Ramos (cell line): Measurements from ENCODE around the gene DDI1.

Experiments used
- in situ Hi-C: fragments of 300-500 bp; cut with MboI; formaldehyde crosslinking; loops from one replicate; pipeline ENCODE4 v1.14.3; 2022; ENCODE audit warnings: low sequenced_read_pairs; ENCODE audit not compliant: unreplicated experiment

The DDI1 gene

GRCh38 chr11:104073950-104074705, 37.7 kb downstream of the DDI1 start:
- in situ Hi-C loops: no loop called here

GRCh38 chr11:104075091-104075490, 38.7 kb downstream of the DDI1 start:
- in situ Hi-C loops: no loop called here

GRCh38 chr11:104075706-104076105, 39.3 kb downstream of the DDI1 start:
- in situ Hi-C loops: no loop called here

GRCh38 chr11:104076455-104076854, 40.0 kb downstream of the DDI1 start:
- in situ Hi-C loops: no loop called here

GRCh38 chr11:104078245-104078644, 41.8 kb downstream of the DDI1 start:
- in situ Hi-C loops: no loop called here

- in situ Hi-C loops: no loop called here
These were observed 42.6 kb downstream of the DDI1 start for GRCh38 chr11:104078995-104079394.

- in situ Hi-C loops: no loop called here
These were observed 50.2 kb downstream of the DDI1 start for GRCh38 chr11:104086621-104087020.
